GM21447 (cell line): ENCODE results near the gene WBP2.
"Not testable (repeated sequence)": the region's sequence is repeated elsewhere in the genome, so short reads cannot be mapped to it uniquely, and the experiment has no call there.

Experiments used
- ATAC-seq: cut with Tn5 transposase; IDR thresholded peaks from one replicate; pipeline ENCODE4 v1.9.1; 2021; ENCODE audit not compliant: unreplicated experiment

WBP2 gene

GRCh38 chr17:75889454-75889853 is 34.3 kb upstream of the WBP2 start:
- ATAC-seq = no peak

- ATAC-seq = no peak
These were observed 33.3 kb upstream of the WBP2 start for GRCh38 chr17:75888484-75888883.

GRCh38 chr17:75885860-75886259 is 30.7 kb upstream of the WBP2 start:
- ATAC-seq = not testable (repeated sequence)

- no peak for ATAC-seq
These were observed 30.3 kb upstream of the WBP2 start for GRCh38 chr17:75885431-75885830.

DNA sequence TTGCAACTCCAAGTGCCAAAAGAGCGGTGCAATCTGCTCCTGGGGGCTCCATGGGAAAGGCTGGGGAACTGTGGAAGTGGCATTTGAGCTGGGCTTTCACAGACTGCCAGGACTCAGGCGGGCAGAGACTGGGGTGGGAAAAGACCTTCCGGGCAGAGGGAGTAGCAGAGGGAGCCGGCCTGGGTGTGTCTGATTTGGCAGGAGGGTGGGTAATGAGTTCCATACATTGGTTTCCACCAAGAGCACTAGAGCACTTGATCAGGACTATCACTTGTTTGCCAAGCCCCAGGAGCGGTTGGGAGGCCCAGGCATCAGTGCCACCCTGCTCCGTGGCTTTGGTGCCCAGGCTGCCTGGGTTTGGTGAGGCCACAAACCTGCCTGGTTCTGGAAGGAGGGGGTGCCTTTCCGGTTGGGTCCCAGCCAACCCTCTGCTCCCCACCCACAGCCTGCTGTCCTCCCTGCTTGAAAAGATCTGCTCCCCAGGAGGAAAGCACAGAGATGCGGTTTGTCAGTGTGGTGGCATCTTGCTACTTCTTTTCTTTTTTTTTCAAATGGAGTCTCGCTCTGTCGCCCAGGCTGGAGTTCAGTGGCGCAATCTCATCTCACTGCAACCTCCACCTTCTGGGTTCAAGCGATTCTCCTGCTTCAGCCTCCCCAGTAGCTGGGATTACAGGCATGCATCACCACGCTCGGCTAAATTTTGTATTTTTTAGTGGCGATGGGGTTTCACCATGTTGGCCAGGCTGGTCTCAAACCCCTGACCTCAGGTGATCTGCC is 26.7 kb upstream of the WBP2 start:
- ATAC-seq = no peak

- ATAC-seq = no peak
These were observed 25.1 kb upstream of the WBP2 start for GRCh38 chr17:75880266-75880665.

DNA sequence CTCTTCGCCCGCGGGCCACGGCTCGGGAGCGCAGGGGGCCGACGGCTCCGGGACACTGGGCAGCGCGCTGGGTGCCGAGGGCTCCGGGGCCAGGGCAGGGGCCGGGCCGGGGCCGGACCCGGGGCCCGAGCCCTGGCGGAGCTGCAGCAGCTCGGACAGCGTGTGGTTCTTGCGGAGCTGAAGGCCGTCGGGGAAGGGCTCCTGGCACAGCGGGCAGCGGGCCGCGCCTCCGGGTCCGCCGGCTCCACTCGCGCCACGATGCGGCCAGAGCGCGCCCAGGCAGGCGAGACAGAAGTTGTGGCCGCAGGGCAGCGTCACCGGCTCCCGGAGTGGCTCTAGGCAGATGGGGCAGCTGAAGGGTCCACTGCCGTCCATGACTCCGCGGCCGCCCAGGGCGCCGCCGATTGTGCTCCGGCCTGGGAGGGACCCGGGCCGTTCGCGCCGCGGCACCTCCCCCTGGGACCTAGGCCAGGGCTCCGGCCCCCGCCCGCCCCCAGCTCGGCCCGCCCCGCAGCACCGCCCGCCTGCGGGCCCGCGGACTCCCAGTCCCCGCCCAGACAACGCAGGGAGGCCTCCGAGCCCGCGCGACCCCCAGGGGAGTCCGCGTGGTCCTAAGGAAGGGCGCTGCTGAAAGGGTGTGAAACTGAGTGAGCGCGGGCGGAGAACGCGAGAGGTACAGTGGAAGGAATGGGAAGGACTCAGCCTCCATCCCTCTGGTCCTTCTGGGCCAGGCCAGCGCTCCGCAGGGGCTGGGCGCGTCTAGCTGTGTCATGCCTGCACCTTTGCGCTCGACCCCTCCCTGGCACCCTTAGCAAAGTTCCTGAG is 23.3 kb upstream of the WBP2 start, which contains the start of gene TRIM47:
TRIM47 (minus strand) TSS at position 408 of the 825 bp plus-strand sequence; CDS start at position 375, 33 bp downstream.
- ATAC-seq = no peak

DNA sequence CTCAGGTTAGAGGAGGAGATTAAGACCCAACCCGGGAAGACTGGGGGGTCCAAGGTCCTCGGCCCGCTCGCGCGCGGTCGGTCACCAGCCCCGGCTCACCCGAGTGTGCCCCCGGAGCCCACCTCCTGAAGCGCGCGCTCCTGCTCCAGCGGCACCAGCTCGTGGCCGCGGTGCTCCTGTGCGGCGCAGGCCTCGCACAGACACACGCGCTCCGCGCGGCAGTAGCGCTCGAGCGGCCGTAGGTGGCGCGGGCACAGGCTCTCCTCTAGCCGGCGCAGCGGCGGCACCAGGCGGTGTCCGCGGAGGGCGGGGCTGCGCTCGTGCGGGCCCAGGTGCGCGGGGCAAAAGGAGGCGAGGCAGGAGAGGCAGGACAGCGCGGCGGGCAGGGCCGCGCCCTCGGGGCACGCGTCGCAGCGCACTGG is 22.6 kb upstream of the WBP2 start:
- no peak for ATAC-seq

GRCh38 chr17:75876938-75877751 is 22.0 kb upstream of the WBP2 start:
- no peak for ATAC-seq

DNA sequence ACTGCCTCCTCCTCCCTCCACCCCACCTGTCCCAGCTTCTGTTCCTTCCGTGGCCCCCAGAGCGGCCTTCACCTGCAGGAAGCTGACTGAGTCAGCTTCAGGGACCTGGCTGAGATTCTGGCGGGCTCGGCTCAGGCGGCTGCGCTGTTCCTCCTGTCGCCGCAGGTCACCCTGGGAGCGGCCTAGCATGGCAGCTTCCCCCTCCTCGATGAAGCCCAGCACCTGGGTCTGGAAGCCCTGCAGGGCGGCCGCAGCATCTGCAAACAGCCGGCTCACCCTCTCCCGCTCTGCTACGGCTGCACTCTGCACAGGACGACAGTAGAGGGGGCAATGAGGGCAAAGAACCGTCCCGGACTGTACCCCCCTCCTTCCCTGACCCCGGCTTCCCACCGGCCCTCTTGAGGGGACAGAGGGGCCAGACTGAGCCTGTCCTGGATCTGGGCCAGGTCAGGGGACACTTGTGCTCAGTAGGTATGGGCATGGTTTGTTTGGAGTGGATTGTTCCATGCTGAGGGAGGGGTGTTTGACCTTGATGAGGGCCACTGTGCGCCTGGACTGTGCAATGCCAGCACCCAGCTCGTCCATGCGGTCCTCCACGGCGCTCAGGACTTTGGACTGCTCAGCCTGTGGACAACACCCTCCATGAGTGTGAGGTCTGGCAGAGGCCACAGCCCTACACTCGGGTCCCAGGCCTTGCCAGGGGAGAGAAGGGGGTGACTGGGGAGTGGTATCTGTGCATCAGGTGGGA is 21.2 kb upstream of the WBP2 start:
- ATAC-seq = no peak

DNA sequence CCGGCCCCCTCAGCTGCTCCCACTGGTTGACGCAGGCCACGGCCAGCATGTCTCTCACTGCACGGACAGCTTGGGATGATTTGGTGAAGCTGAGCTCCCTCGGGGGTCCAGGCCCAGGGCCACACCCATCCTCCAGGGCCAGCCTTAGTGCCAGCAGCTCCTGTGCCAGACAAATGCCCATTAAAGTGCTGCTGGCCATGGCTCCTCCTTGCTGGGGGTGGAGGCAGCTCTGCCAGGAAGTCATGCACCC is 20.7 kb upstream of the WBP2 start:
- no peak for ATAC-seq

- no peak for ATAC-seq
These were observed 20.2 kb upstream of the WBP2 start for GRCh38 chr17:75875182-75875939.

DNA sequence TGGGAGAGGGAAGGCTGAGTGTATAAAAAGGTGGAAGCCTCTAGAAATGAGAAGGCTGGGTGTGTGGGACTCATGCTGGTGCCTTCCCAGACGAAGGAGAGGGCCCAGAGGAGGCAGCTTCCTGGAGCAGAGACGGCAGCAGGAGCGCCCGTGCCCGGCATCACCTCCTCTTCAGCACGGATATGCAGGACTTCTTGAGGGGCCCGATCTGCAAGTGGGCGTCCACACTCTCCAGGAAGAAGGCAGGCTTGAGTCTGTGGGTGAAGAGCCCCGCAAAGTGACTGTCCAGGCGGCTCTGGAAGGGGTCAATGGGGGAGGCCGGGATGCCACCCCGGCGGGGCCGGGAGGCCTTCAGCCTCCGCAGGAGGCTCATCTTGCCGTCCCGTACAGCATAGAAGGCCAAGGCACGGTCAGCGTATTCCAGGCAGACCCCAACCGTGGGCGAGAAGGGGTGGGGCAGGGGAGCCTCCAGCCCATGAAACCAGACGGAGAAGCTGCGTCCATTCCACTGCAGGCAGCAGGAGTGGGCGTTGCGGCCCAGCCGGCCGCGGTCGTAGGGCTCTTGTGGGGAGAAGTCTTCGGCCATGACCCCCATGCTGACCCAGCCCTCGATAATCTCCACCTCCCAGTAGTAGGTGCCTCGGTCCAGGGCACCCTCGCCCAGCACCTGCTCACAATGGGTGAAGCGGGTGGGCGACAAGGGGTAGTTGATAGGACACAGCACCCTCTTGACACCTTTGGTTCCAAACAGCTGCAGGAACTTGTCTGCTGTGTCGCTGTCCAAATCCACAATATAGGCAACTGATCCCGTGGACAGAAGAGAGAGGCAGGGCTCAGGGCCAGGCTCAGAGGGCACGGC is 19.4 kb upstream of the WBP2 start:
- no peak for ATAC-seq

DNA sequence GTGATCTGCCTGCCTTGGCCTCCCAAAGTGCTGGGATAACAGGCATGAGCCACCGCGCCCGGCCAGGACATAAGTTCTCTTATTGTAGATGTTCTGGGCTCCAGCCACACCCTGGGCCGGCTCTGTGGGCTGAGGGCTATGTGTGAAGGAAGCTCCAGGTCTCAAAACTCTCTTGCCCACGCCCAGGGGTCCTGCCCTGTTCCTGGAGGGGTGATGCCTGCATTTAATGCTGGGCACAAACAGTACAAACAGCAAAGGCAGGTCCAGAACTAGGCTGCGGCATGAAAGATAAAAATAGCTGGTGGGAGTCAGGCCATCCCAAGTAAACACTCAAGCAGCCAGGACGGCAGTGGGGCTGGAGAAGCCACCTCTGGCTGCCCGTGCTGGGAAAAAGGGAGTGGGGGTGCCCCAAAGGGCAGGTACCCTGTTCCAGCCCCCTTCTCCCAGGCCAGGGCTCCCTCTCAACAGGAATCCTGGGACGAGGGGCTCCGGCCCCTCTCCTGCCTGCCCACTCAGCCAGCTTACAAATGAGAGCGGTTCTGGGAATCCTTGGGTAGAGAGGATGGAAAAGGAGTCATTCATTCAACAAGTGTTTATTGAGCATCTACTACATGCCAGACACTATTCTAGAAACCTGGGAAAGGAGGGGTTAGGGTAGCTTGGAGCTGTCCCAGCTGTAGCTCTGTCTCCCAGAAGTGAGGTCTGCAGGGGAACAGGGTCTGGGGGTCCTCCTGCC is 18.6 kb upstream of the WBP2 start:
- no peak for ATAC-seq

- no peak for ATAC-seq
These were observed 17.6 kb upstream of the WBP2 start for GRCh38 chr17:75872434-75873351.

- not testable (repeated sequence) for ATAC-seq
These were observed 15.1 kb upstream of the WBP2 start for GRCh38 chr17:75870228-75870627.
